PC-9 (cell line): ENCODE results near the gene CADM4. TPM values are rescaled to one million over a fixed set of nuclear protein-coding genes. Genes with fewer than 3 reads are reported as not detected.

ENCODE experiments used
- BruUV-seq: library from RNA; stranded (reverse); fragments of 400-500 nt; replicated peaks from 2 replicates; lab custom pipeline; 2021; lab: Mats Ljungman, UMichigan
- CTCF ChIA-PET: fragments of 300-600 bp; sonication (Branson Sonifier 250); formaldehyde crosslinking; loops from one replicate; lab custom pipeline; 2022; ENCODE audit warnings: antibody characterized with exemption; lab: Charles Lee
- POLR2A ChIA-PET: fragments of 300-600 bp; sonication (Branson Sonifier 250); formaldehyde crosslinking; loops from one replicate; lab custom pipeline; 2022; ENCODE audit warnings: antibody characterized with exemption; ENCODE audit not compliant: unreplicated experiment; lab: Charles Lee
- DNase-seq, 2 experiments: peaks; one replicate each; pipeline versions ENCODE4 v3.0.0 to v3.0.0-alpha.2; 2015 to 2022; ENCODE audit warnings: mixed read lengths in 1 of 2
- H2AFZ ChIP-seq: fragments of 200-600 bp; sonication (generic); 2 replicates; pipeline ENCODE4 v1.8.1; 2017; ENCODE audit warnings: antibody characterized with exemption
- H3F3A ChIP-seq: fragments of 200-600 bp; sonication (generic); 2 replicates; pipeline ENCODE4 v1.8.1; 2017; ENCODE audit warnings: antibody characterized with exemption, mild to moderate bottlenecking, low read depth; ENCODE audit not compliant: insufficient read depth
- H3K27ac ChIP-seq: fragments of 200-600 bp; sonication (generic); 2 replicates; pipeline ENCODE4 v1.6.1; 2016; ENCODE audit warnings: mixed run types
- H3K27me3 ChIP-seq: fragments of 200-600 bp; sonication (generic); 2 replicates; pipeline ENCODE4 v1.6.1; 2016; ENCODE audit warnings: low read depth, mixed run types; ENCODE audit not compliant: insufficient read depth
- H3K36me3 ChIP-seq: fragments of 200-600 bp; sonication (generic); 2 replicates; pipeline ENCODE4 v1.6.1; 2016; ENCODE audit warnings: low read depth, mixed run types
- H3K4me1 ChIP-seq: fragments of 200-600 bp; sonication (generic); replicated peaks from 2 replicates; pipeline ENCODE4 v1.6.1; 2016; ENCODE audit warnings: mixed run types; ENCODE audit not compliant: insufficient read depth
- H3K4me2 ChIP-seq: fragments of 200-600 bp; sonication (generic); 2 replicates; pipeline ENCODE4 v1.6.1; 2017; ENCODE audit warnings: mixed run types
- H3K4me3 ChIP-seq: fragments of 200-600 bp; sonication (generic); 2 replicates; pipeline ENCODE4 v1.6.1; 2016; ENCODE audit warnings: mixed run types
- H3K79me2 ChIP-seq: fragments of 200-600 bp; sonication (generic); 2 replicates; pipeline ENCODE4 v1.6.1; 2017; ENCODE audit warnings: low read depth, mixed run types
- H3K9me2 ChIP-seq: fragments of 200-600 bp; sonication (generic); 2 replicates; pipeline ENCODE4 v1.8.1; 2017; ENCODE audit warnings: mild to moderate bottlenecking; ENCODE audit not compliant: insufficient read depth
- H3K9me3 ChIP-seq: fragments of 200-600 bp; sonication (generic); 2 replicates; pipeline ENCODE4 v1.8.1; 2016; ENCODE audit warnings: low read depth; ENCODE audit not compliant: insufficient read depth
- H4K20me1 ChIP-seq: fragments of 200-600 bp; sonication (generic); 2 replicates; pipeline ENCODE4 v1.8.1; 2017; ENCODE audit not compliant: insufficient read depth
- CTCF ChIP-seq: fragments of 200-600 bp; sonication (generic); conservative IDR thresholded peaks from 2 replicates; pipeline ENCODE4 v1.6.1; 2017; ENCODE audit warnings: mixed run types, antibody characterized with exemption, mild to moderate bottlenecking, moderate library complexity
- EZH2 ChIP-seq: fragments of 200-600 bp; sonication (generic); IDR thresholded peaks from 2 replicates; pipeline ENCODE4 v1.8.0; 2017; ENCODE audit warnings: antibody characterized with exemption, low read depth
- intact Hi-C: fragments of 100-400 bp; cut with micrococcal nuclease; formaldehyde crosslinking; loops from one replicate; pipeline ENCODE4 v1.10.0; 2022; ENCODE audit not compliant: unreplicated experiment
- total RNA-seq: library from RNA; stranded (reverse); gene quantifications from 2 replicates; pipeline ENCODE4 v1.2.3, GENCODE V29; 2021

Gene CADM4
- total RNA-seq, 1 experiment from 2014 or later, result 71.1 TPM

GRCh38 chr19:43674596-43674995, 34.9 kb upstream of the CADM4 start:
- H3K9me3 ChIP-seq, result no peaks in the 10 kb centered on the region
- DNase-seq, result peak in 1 of 2 experiments; percentile 56
- TSS peak; percentile 50 for BruUV-seq
- ChIA-PET CTCF (interaction anchor here (0.6 kb wide), 2 partner anchors 228 to 1922 kb away, joined by 7 to 9 read pairs; no protein-coding TSS in a partner anchor), POLR2A (no interaction called here)
- no peak overlapping the region; the same call in 1 of the 2 replicates for H3K4me3 ChIP-seq
- H2AFZ ChIP-seq, result no peak overlapping the region
- TF ChIP-seq EZH2 (no peak), CTCF (no peak)
- H3F3A ChIP-seq, result peaks cover 58% of the 10 kb centered on the region
- no peaks in the 10 kb centered on the region for H3K27me3 ChIP-seq
- peaks cover 9% of the 10 kb centered on the region; the same call in 1 of the 2 replicates for H3K79me2 ChIP-seq
- H3K4me2 ChIP-seq, result peak overlapping the region; percentile 85
- no peaks in the 10 kb centered on the region for H3K36me3 ChIP-seq
- intact Hi-C loops, result no loop called here
- H3K9me2 ChIP-seq, result no peaks in the 10 kb centered on the region
- H3K4me1 ChIP-seq, result peaks cover 48% of the 10 kb centered on the region
- H3K27ac ChIP-seq, result peak overlapping the region; percentile 99
- no peaks in the 10 kb centered on the region for H4K20me1 ChIP-seq

- peak overlapping the region; percentile 99 for H3K27ac ChIP-seq
- H3K4me1 ChIP-seq, result peaks cover 48% of the 10 kb centered on the region
- no peak overlapping the region for H2AFZ ChIP-seq
- no peaks in the 10 kb centered on the region for H3K9me3 ChIP-seq
- H3F3A ChIP-seq, result peaks cover 62% of the 10 kb centered on the region
- H3K27me3 ChIP-seq, result no peaks in the 10 kb centered on the region
- no peaks in the 10 kb centered on the region for H4K20me1 ChIP-seq
- DNase-seq, result no peak
- no TSS peak for BruUV-seq
- intact Hi-C loops, result no loop called here
- POLR2A ChIA-PET, result no interaction called here
- H3K79me2 ChIP-seq, result peaks cover 13% of the 10 kb centered on the region
- no peaks in the 10 kb centered on the region for H3K9me2 ChIP-seq
- H3K36me3 ChIP-seq, result no peaks in the 10 kb centered on the region
- TF ChIP-seq CTCF, result no peak
- TF ChIP-seq EZH2, result no peak
- CTCF ChIA-PET, result no interaction called here
- peak overlapping the region; percentile 85 for H3K4me2 ChIP-seq
- no peak overlapping the region for H3K4me3 ChIP-seq
Measured at GRCh38 chr19:43674183-43674582, 34.5 kb upstream of the CADM4 start.

- no peaks in the 10 kb centered on the region for H3K9me3 ChIP-seq
- no TSS peak for BruUV-seq
- TF ChIP-seq CTCF (no peak), EZH2 (no peak)
- no peaks in the 10 kb centered on the region for H3K36me3 ChIP-seq
- POLR2A ChIA-PET, result no interaction called here
- no peak for DNase-seq
- H3K27ac ChIP-seq, result no peak overlapping the region
- H3K79me2 ChIP-seq, result peaks cover 15% of the 10 kb centered on the region
- H3F3A ChIP-seq, result peaks cover 62% of the 10 kb centered on the region
- no peaks in the 10 kb centered on the region for H4K20me1 ChIP-seq
- CTCF ChIA-PET, result interaction anchor here (0.7 kb wide), 1 partner anchor 66 kb away, joined by 4 read pairs; no protein-coding TSS in a partner anchor
- no peak overlapping the region for H3K4me3 ChIP-seq
- H3K4me2 ChIP-seq, result no peak overlapping the region
- no peaks in the 10 kb centered on the region for H3K27me3 ChIP-seq
- H3K4me1 ChIP-seq, result peaks cover 48% of the 10 kb centered on the region
- intact Hi-C loops, result no loop called here
- H3K9me2 ChIP-seq, result no peaks in the 10 kb centered on the region
- no peak overlapping the region for H2AFZ ChIP-seq
Measured at GRCh38 chr19:43673637-43674036, 34.0 kb upstream of the CADM4 start.
